ENCODE results near the gene TMEM138.

GRCh38 chr11:61417670-61418069, 55.5 kb downstream of the TMEM138 start:
- no peak for TF ChIP-seq CTCF (IDR thresholded peaks at IDR 0.05; ENCODE audit: low read depth, low read length, missing input control)
- no peak for TF ChIP-seq SP1 (IDR thresholded peaks at IDR 0.05)
- no peak for TF ChIP-seq MAX (IDR thresholded peaks at IDR 0.05)
- TF ChIP-seq HNF4A (conservative IDR thresholded peaks at IDR 0.05) = no peak
- TF ChIP-seq REST (IDR thresholded peaks at IDR 0.05) = no peak
- TF ChIP-seq ATF3 (IDR thresholded peaks at IDR 0.05) = no peak
- no peak for TF ChIP-seq JUND (IDR thresholded peaks at IDR 0.05)
- TF ChIP-seq ZBTB33 (IDR thresholded peaks at IDR 0.05) = no peak
- TF ChIP-seq TAF1 (conservative IDR thresholded peaks at IDR 0.05) = no peak
